GM12874 (cell line): Measurements from ENCODE around the gene RNF19B.

Experiments
- TF ChIP-seq, protein P1 (sequence below): IDR thresholded peaks from 2 replicates; pipeline ENCODE4 v1.5.1; 2011; ENCODE audit warnings: low read depth, mild to moderate bottlenecking, control low read depth, low read length, moderate library complexity; ENCODE audit not compliant: insufficient read depth

RNF19B gene

DNA sequence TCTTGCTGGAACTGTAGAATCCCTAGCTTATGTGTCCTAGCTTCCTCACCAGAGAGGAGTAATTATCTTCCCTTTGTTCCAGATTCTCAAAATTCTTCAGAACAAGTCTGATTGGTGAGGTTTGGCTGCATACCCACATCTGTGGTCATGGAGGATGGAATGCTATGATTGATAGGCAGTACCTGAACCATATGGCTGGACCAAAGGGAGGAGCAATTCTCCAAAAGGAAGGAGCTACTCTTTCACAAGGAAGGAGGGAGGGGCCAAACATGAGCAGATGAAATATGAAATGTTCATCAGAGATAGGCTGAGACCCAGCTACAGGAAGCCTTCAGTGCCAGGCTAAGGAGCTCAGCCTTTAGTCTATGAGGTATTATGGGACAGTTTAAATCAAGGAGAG, 5.0 kb upstream of the RNF19B start:
- TF ChIP-seq, protein P1, sequence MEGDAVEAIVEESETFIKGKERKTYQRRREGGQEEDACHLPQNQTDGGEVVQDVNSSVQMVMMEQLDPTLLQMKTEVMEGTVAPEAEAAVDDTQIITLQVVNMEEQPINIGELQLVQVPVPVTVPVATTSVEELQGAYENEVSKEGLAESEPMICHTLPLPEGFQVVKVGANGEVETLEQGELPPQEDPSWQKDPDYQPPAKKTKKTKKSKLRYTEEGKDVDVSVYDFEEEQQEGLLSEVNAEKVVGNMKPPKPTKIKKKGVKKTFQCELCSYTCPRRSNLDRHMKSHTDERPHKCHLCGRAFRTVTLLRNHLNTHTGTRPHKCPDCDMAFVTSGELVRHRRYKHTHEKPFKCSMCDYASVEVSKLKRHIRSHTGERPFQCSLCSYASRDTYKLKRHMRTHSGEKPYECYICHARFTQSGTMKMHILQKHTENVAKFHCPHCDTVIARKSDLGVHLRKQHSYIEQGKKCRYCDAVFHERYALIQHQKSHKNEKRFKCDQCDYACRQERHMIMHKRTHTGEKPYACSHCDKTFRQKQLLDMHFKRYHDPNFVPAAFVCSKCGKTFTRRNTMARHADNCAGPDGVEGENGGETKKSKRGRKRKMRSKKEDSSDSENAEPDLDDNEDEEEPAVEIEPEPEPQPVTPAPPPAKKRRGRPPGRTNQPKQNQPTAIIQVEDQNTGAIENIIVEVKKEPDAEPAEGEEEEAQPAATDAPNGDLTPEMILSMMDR, result no peak

DNA sequence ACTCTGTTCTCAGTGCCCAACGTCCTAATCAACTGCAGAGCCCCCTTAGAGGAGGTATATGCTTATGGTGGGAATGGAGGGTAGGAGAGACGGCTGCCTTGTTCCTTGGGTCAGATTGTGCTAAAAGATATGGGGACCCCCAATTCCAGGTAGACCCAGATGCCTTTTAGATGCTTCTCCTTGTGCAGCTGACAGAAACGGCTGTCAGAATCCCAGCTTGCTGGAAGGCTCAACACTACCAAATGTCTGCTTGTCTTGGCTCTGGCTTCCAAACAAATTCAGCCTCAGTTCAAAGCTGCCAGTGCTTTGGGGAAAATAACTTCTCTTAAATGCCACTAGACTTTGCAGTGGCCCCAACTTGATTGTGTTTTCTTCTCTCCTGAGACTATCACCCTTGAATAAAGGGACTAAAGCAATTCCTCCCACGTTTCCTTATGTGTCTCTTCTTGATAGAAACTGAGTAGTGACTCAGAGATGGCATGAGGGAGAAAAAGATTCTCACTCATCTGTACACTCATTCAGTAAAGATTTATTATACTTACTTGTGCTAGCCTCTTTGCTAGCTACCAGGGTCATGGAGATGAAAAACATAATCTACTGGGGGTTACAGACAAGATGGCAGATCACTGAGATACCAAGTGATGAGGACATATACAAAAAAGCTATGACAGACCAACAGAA, 3.4 kb upstream of the RNF19B start:
- TF ChIP-seq, protein P1, result no peak

DNA sequence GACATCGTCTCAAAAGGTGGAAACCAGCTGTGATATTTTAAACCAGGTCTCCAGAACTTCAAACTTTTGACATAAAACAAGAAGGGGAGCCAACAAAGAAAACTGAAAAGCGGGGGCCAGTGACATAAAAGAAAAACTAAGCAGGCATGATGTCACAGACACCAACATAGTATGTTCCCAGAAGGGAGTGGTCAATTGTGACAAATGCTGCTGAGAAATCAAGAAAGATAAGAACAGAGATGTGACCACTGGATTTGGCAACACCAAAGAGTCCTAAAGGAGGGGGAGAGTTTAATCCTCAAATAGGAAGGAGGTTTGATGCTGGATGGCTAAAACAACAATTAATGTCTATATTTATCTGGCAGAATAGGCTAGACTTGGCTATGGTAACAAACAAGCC, 2.3 kb upstream of the RNF19B start:
- TF ChIP-seq, protein P1, result no peak

DNA sequence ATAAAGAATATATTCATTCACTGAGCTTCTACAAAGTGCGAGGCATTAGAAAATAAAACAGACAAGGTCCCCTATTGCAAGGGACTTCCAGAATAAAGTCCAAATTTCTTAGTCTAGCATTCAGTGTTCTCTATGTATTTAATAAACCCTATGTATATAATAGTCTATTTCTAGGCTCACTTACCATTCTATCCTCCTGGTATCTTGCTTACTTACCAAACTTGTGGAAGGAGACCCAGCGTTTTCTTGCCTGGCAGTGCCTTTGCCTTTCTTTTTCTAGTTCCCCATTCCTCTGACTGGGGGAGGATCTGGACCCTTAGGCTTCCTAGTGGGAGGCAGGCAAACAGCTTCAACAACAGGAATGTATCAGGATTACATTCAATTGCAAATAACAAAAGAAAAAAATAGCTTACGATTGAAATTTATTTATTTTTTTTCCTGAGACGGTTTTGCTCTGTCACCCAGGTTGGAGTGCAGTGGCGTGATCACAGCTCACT, 690 bp upstream of the RNF19B start:
- TF ChIP-seq, protein P1, result no peak

DNA sequence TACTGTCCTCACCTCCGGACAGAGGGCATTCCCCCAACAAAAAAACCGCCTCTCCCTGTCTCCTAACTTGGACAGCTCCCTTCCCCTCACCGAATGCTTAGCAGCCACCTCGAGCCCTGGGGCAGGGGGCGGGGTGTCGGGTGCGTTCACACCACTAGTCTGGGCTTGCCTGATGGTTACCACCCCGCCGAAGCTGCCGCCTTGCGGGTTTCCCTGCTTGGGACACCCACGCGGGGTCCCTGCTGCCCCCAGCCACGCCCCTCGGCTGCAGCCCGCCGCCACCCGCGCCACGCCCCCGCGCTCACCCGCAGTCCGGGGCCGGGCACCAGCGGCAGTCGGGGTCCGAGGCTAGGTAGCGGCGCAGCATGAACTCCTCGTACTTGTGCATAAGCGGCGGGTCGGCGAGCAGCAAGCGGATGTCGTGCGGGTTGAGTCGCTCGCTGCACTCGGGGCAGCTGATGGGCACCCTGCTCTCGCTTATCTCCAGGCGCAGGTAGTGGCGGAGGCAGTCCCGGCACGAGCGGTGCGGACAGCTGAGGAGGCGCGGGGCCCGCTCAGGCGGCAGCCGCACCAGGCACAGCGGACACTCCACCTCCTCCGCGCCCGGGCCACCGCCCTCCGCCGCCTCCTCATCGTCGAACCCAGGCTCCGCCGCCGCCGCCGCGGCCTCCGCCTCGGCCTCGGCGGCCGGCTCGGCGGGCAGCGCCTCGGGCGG, 706 bp downstream of the RNF19B start:
- TF ChIP-seq, protein P1, result no peak

DNA sequence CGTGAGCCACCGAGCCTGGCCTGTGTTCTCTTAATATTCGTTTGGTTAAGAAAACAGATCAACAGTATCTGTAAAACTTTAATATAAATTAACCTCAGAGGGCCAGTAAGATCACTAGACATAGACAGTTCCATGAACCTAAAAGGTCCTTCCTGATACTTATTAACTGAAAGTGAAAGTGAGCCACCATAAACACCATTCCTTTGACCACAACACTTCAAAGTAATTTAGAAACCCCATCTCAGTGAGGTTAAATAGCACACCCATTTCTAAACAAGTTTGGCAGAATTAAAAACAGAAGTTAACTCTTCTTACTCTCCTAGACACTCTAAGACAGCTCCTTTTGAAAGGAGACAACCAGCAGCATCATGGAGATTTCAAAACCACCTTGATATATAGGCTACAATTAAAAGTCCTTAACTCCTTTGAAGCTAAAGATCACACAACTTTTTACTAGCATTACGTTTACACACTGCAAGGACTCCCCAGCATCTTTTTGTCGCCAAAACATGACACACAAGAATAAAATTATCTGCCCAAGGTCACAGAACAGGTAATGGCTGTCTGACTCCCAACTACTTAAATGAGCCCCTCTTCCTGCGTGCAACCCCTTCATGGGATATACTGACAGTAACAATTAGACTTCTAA, 2.2 kb downstream of the RNF19B start:
- TF ChIP-seq, protein P1, result no peak

DNA sequence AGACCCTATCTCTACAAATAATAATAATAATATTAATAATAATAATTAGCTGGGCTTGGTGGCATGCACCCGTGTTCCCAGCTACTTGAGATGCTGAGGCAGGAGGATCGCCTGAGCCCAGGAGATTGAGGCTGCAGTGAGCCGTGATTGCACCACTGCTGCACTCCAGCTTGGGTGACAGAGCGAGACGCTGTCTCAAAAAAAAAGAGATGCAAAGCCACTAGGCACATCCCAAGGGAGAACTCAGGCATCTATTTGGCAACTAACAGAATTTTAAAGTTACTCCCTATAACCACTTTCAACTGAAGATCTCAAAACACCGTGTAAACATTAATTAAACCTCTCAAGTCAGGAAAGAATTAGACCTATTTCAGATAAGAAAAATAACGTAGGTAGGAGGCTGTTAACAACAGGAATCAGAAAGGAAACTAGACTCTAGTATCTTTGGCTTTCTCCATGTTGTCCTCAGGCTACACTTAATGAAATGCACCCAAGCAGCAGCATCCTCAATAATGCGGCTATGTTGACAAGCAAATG, 3.7 kb downstream of the RNF19B start:
- TF ChIP-seq, protein P1, result no peak
